VCaP (cell line): Measurements from ENCODE around the gene RBM42.
"Not testable (repeated sequence)": the region's sequence is repeated elsewhere in the genome, so short reads cannot be mapped to it uniquely, and the experiment has no call there.

Experiments used
- H3K27ac ChIP-seq: fragments of 450-650 bp; 2 replicates; pipeline ENCODE4 v1.5.1; 2017
- CTCF ChIP-seq: fragments of 450-650 bp; conservative IDR thresholded peaks from 2 replicates; pipeline ENCODE4 v1.5.1; 2017; ENCODE audit warnings: mild to moderate bottlenecking, moderate library complexity

Gene RBM42

GRCh38 chr19:35644987-35645679 is 16.3 kb downstream of the RBM42 start:
- TF ChIP-seq CTCF, result no peak
- peak overlapping the region; percentile 92 for H3K27ac ChIP-seq

GRCh38 chr19:35645680-35646511 is 17.1 kb downstream of the RBM42 start:
- peak overlapping the region; percentile 92; the same call in 1 of the 2 replicates for H3K27ac ChIP-seq
- no peak for TF ChIP-seq CTCF

GRCh38 chr19:35648017-35648961 is 19.5 kb downstream of the RBM42 start, which contains the start of gene COX6B1:
TSS of gene COX6B1 (plus strand) at chr19:35648323. CDS start at chr19:35651244, 2,921 bp downstream.
- no peak for TF ChIP-seq CTCF
- H3K27ac ChIP-seq, result peak within 1 kb of the TSS; percentile 86

GRCh38 chr19:35650581-35650980 is 21.7 kb downstream of the RBM42 start:
- TF ChIP-seq CTCF, result no peak
- H3K27ac ChIP-seq, result no peak overlapping the region

GRCh38 chr19:35654828-35655227 is 26.0 kb downstream of the RBM42 start:
- H3K27ac ChIP-seq, result not testable (repeated sequence)

GRCh38 chr19:35655600-35655999 is 26.8 kb downstream of the RBM42 start:
- no peak for TF ChIP-seq CTCF
- no peak overlapping the region for H3K27ac ChIP-seq

GRCh38 chr19:35656700-35657099 is 27.9 kb downstream of the RBM42 start:
- no peak for TF ChIP-seq CTCF
- H3K27ac ChIP-seq, result no peak overlapping the region
